Measurements from ENCODE around the gene CD3D. TPM values are rescaled to one million over a fixed set of nuclear protein-coding genes. Genes with fewer than 3 reads are reported as not detected.
"Not testable (repeated sequence)": the region's sequence is repeated elsewhere in the genome, so short reads cannot be mapped to it uniquely, and the experiment has no call there.

The CD3D gene
- polyA plus RNA-seq, 2 of the 4 experiments (the other 2 are of a cell fraction) = not detected

- ATAC-seq (no peak), DNase-seq (ENCODE audit: low read depth in 1 of 2, low spot score in 1 of 2) (no peak), FAIRE-seq (no peak)
- Histone ChIP-seq H3K27ac (no peak overlapping the region), H3K4me1 (peaks cover 6% of the 10 kb centered on the region; the same call in 1 of the 3 replicates), H3K9me3 (no peaks in the 10 kb centered on the region), H3K4me2 (no peak overlapping the region), H3K4me3 (no peak overlapping the region)
- TF ChIP-seq ZFP36 (IDR thresholded peaks at IDR 0.05; ENCODE audit: borderline replicate concordance, partially characterized antibody) = no peak
- no peak for TF ChIP-seq NPAS2 (CRISPR knock-in tag; IDR thresholded peaks at IDR 0.05; ENCODE audit: borderline replicate concordance)
- TF ChIP-seq REST (IDR thresholded peaks at IDR 0.05) = no peak
- no peak for TF ChIP-seq ZSCAN20 (CRISPR knock-in tag; IDR thresholded peaks at IDR 0.05)
- no peak for TF ChIP-seq RARB (CRISPR knock-in tag; IDR thresholded peaks at IDR 0.05)
- TF ChIP-seq EP300 (IDR thresholded peaks at IDR 0.05) = no peak
- TF ChIP-seq CBX2 (IDR thresholded peaks at IDR 0.05; ENCODE audit: borderline replicate concordance, low read depth) = no peak
- no peak for TF ChIP-seq KDM5A (IDR thresholded peaks at IDR 0.05)
- no peak for TF ChIP-seq SMC3 (IDR thresholded peaks at IDR 0.05)
- no peak for TF ChIP-seq POLR2AphosphoS2 (conservative IDR thresholded peaks at IDR 0.05; ENCODE audit: low read length)
- TF ChIP-seq BHLHE40 (IDR thresholded peaks at IDR 0.05; ENCODE audit: low read depth, low read length) = no peak
- TF ChIP-seq HOXA7 (CRISPR knock-in tag; IDR thresholded peaks at IDR 0.05) = no peak
- no peak for TF ChIP-seq JUN (IDR thresholded peaks at IDR 0.05)
- no peak for TF ChIP-seq CHD4 (IDR thresholded peaks at IDR 0.05; ENCODE audit: borderline replicate concordance)
- CTCF ChIA-PET = interaction anchor here (0.6 to 1.2 kb wide), 3 partner anchors 15 to 140 kb away, joined by 3 read pairs; no protein-coding TSS in a partner anchor
- POLR2A ChIA-PET = no interaction called here
- WGBS (ENCODE audit: missing lambda C conversion rate) = 51% methylated on average over 3 of the region's 3 CpGs
These were observed 31.6 kb downstream of the CD3D start for GRCh38 chr11:118310781-118311485.

GRCh38 chr11:118310271-118310670 is 32.2 kb downstream of the CD3D start:
- ChIA-PET POLR2A (no interaction called here), CTCF (interaction anchor here (1.2 kb wide), 2 partner anchors 10 to 14 kb away, joined by 3 read pairs; no protein-coding TSS in a partner anchor)
- DNase-seq (ENCODE audit: low read depth in 1 of 2, low spot score in 1 of 2) = no peak
- H3K4me2 ChIP-seq = no peak overlapping the region
- H3K4me3 ChIP-seq = no peak overlapping the region
- H3K27ac ChIP-seq = no peak overlapping the region
- no peaks in the 10 kb centered on the region for H3K9me3 ChIP-seq
- no peak for ATAC-seq
- no peak for FAIRE-seq
- TF ChIP-seq RNF2 (IDR thresholded peaks at IDR 0.05; ENCODE audit: borderline replicate concordance, low read depth) = no peak
- no peak for TF ChIP-seq PHF8 (IDR thresholded peaks at IDR 0.05; ENCODE audit: borderline replicate concordance, low read depth)
- no peak for TF ChIP-seq NFE2L2 (conservative IDR thresholded peaks at IDR 0.05; ENCODE audit: low read length)
- TF ChIP-seq E2F6 (IDR thresholded peaks at IDR 0.05; ENCODE audit: borderline replicate concordance, low read depth) = no peak
- no peak for TF ChIP-seq EHF (CRISPR knock-in tag; IDR thresholded peaks at IDR 0.05)
- no peak for TF ChIP-seq RAD21 (conservative IDR thresholded peaks at IDR 0.05 in 1 of 2, IDR thresholded peaks at IDR 0.05 in 1 of 2)
- TF ChIP-seq EP300 (IDR thresholded peaks at IDR 0.05) = no peak
- no peak for TF ChIP-seq JUNB (IDR thresholded peaks at IDR 0.05)
- no peak for TF ChIP-seq HDAC2 (IDR thresholded peaks at IDR 0.05)
- no peak for TF ChIP-seq EHMT2 (IDR thresholded peaks at IDR 0.05; ENCODE audit: low read depth)
- WGBS (ENCODE audit: missing lambda C conversion rate) = 64% methylated on average over 3 of the region's 3 CpGs
- H3K4me1 ChIP-seq = peaks cover 2% of the 10 kb centered on the region; the same call in 1 of the 3 replicates

GRCh38 chr11:118308995-118309528 is 33.4 kb downstream of the CD3D start:
- POLR2A ChIA-PET; H3K4me2 ChIP-seq; H3K4me1 ChIP-seq; FAIRE-seq; H3K4me3 ChIP-seq; H3K27ac ChIP-seq; H3K9me3 ChIP-seq; DNase-seq (ENCODE audit: low read depth in 1 of 2, low spot score in 1 of 2); ATAC-seq: not testable (repeated sequence)
- CTCF ChIA-PET = interaction anchor here (0.7 to 1.2 kb wide), 6 partner anchors 8 to 255 kb away, joined by 3 read pairs; no protein-coding TSS in a partner anchor
- 65% methylated on average over 5 of the region's 5 CpGs for WGBS (ENCODE audit: missing lambda C conversion rate)
